DND-41 (cell line): ENCODE data around the gene TRIM46.
"Not testable (repeated sequence)": the region's sequence is repeated elsewhere in the genome, so short reads cannot be mapped to it uniquely, and the experiment has no call there.

ENCODE experiments used
- ATAC-seq: fragments of 200-7000 bp; cut with Tn5 transposase; 3 replicates; pipeline ENCODE4 v1.9.1; 2021; ENCODE audit warnings: low read depth; ENCODE audit not compliant: insufficient read depth
- DNase-seq: peaks from one replicate; pipeline ENCODE4 v3.0.0-alpha.2; 2020
- H2AFZ ChIP-seq: 2 replicates; pipeline ENCODE4 v1.6.0; 2012; ENCODE audit warnings: low read depth, low read length
- H3K27ac ChIP-seq: 2 replicates; pipeline ENCODE4 v1.5.1; 2012; ENCODE audit warnings: low read length, inconsistent platforms
- H3K27me3 ChIP-seq: fragments of 200-600 bp; sonication (generic); 2 replicates; pipeline ENCODE4 v1.6.0; 2012; ENCODE audit warnings: low read length, mild to moderate bottlenecking, inconsistent platforms; ENCODE audit not compliant: insufficient read depth, poor library complexity
- H3K36me3 ChIP-seq: 2 replicates; pipeline ENCODE4 v1.5.1; 2012; ENCODE audit warnings: low read length, inconsistent platforms; ENCODE audit not compliant: insufficient read depth
- H3K4me1 ChIP-seq: 2 replicates; pipeline ENCODE4 v1.5.1; 2012; ENCODE audit warnings: mild to moderate bottlenecking, low read length; ENCODE audit not compliant: insufficient read depth
- H3K4me2 ChIP-seq: 2 replicates; pipeline ENCODE4 v1.6.0; 2012; ENCODE audit warnings: mild to moderate bottlenecking, moderate library complexity, low read length, inconsistent platforms; ENCODE audit not compliant: insufficient read depth
- H3K4me3 ChIP-seq, 2 experiments: fragments of 200-600 bp in 1 of 2; shearing (Covaris generic) in 1 of 2; 2 replicates each; pipeline ENCODE4 v1.5.1; 2012 to 2016; ENCODE audit warnings: inconsistent platforms in 2 of 2, low read length in 2 of 2, mild to moderate bottlenecking in 2 of 2, low read depth in 1 of 2, moderate library complexity in 1 of 2
- H3K79me2 ChIP-seq: 2 replicates; pipeline ENCODE4 v1.6.0; 2012; ENCODE audit warnings: low read length, inconsistent platforms; ENCODE audit not compliant: insufficient read depth
- H3K9ac ChIP-seq: 2 replicates; pipeline ENCODE4 v1.6.0; 2012; ENCODE audit warnings: low read depth, mild to moderate bottlenecking, inconsistent platforms, low read length, moderate library complexity
- H3K9me3 ChIP-seq: 2 replicates; pipeline ENCODE4 v1.5.1; 2012; ENCODE audit warnings: low read length, moderate library complexity, mild to moderate bottlenecking, inconsistent platforms; ENCODE audit not compliant: insufficient read depth, severe bottlenecking
- H4K20me1 ChIP-seq: 2 replicates; pipeline ENCODE4 v1.6.0; 2012; ENCODE audit warnings: low read length; ENCODE audit not compliant: insufficient read depth
- EZH2 ChIP-seq: IDR thresholded peaks from 3 replicates; pipeline ENCODE4 v1.6.1; 2012; ENCODE audit warnings: borderline replicate concordance, low read depth, mild to moderate bottlenecking, moderate library complexity, low read length, inconsistent platforms; ENCODE audit not compliant: severe bottlenecking
- TF ChIP-seq, protein P1 (sequence below): IDR thresholded peaks from 2 replicates; pipeline ENCODE4 v1.5.1; 2012; ENCODE audit warnings: borderline replicate concordance, low read length, moderate library complexity, mild to moderate bottlenecking; ENCODE audit not compliant: poor library complexity, severe bottlenecking; ENCODE audit errors: extremely low read depth

Gene TRIM46

GRCh38 chr1:155160128-155160527, 13.5 kb upstream of the TRIM46 start:
- no peak for DNase-seq
- Histone ChIP-seq H3K4me1 (no peaks in the 10 kb centered on the region), H3K9me3 (no peaks in the 10 kb centered on the region), H3K4me3 (no peak overlapping the region), H4K20me1 (no peaks in the 10 kb centered on the region), H3K27ac (no peak overlapping the region), H3K36me3 (no peaks in the 10 kb centered on the region), H3K27me3 (peaks cover 3% of the 10 kb centered on the region), H3K79me2 (no peaks in the 10 kb centered on the region), H2AFZ (no peak overlapping the region), H3K9ac (no peak overlapping the region), H3K4me2 (no peak overlapping the region)
- TF ChIP-seq EZH2, result no peak
- TF ChIP-seq, protein P1, sequence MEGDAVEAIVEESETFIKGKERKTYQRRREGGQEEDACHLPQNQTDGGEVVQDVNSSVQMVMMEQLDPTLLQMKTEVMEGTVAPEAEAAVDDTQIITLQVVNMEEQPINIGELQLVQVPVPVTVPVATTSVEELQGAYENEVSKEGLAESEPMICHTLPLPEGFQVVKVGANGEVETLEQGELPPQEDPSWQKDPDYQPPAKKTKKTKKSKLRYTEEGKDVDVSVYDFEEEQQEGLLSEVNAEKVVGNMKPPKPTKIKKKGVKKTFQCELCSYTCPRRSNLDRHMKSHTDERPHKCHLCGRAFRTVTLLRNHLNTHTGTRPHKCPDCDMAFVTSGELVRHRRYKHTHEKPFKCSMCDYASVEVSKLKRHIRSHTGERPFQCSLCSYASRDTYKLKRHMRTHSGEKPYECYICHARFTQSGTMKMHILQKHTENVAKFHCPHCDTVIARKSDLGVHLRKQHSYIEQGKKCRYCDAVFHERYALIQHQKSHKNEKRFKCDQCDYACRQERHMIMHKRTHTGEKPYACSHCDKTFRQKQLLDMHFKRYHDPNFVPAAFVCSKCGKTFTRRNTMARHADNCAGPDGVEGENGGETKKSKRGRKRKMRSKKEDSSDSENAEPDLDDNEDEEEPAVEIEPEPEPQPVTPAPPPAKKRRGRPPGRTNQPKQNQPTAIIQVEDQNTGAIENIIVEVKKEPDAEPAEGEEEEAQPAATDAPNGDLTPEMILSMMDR, result no peak
- ATAC-seq, result no peak

- H3K79me2 ChIP-seq, H3K4me2 ChIP-seq, H3K27ac ChIP-seq, H3K36me3 ChIP-seq, DNase-seq, H3K9me3 ChIP-seq, ATAC-seq, H3K9ac ChIP-seq, H3K4me3 ChIP-seq, H4K20me1 ChIP-seq, H3K4me1 ChIP-seq, H2AFZ ChIP-seq, H3K27me3 ChIP-seq: not testable (repeated sequence)
These were observed 11.0 kb upstream of the TRIM46 start for GRCh38 chr1:155162631-155163030.

GRCh38 chr1:155163785-155164184, 9.9 kb upstream of the TRIM46 start:
- ATAC-seq, H3K27me3 ChIP-seq, DNase-seq, H3K36me3 ChIP-seq, H3K9me3 ChIP-seq, H3K4me2 ChIP-seq, H4K20me1 ChIP-seq, H2AFZ ChIP-seq, H3K9ac ChIP-seq, H3K79me2 ChIP-seq, H3K4me3 ChIP-seq, H3K27ac ChIP-seq: not testable (repeated sequence)
- peaks cover 14% of the 10 kb centered on the region for H3K4me1 ChIP-seq

DNA sequence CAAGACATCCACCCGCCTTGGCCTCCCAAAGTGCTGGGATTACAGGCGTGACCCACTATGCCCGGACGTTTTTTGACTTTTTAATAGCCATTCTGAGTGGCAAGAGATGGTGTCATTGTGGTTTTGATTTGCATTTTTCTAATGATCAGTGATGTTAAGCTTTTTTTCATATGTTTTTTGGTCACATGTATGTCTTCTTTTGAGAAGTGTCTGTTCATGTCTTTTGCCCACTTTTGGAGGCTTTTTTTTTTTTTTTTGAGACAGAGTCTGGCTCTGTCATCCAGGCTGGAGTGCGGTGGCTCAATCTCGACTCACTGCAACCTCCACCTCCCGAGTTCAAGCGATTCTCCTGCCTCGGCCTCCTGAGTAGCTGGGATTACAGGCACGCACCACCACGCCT, 9.0 kb upstream of the TRIM46 start:
- Histone ChIP-seq H3K36me3 (peaks cover 11% of the 10 kb centered on the region), H3K4me1 (peaks cover 14% of the 10 kb centered on the region)
- not testable (repeated sequence) for ATAC-seq, H3K4me2 ChIP-seq, H4K20me1 ChIP-seq, DNase-seq, H3K27me3 ChIP-seq, H3K27ac ChIP-seq, H3K4me3 ChIP-seq, H3K79me2 ChIP-seq, H3K9ac ChIP-seq, H2AFZ ChIP-seq, H3K9me3 ChIP-seq

DNA sequence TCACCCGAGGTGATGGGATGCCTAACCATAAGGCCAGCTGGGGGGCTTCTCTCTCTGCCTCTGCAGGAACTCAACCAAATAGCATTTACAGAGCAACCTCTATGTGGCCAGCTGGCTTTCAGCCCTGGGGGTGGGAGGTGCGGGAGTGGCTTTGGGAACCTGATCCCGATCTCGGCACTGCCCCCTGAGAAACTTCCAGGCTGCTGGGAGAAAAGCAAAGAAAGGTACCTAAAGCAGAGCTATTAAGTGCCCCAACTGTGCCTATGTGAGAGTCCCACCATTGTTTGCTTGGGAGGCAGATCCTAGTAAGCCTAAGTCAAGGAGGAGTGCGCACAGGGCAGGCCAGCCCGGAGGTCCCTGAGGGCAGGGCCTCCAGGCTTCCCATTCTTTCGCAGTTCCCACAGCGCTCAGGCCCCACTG, 7.6 kb upstream of the TRIM46 start:
- no peak overlapping the region for H3K27ac ChIP-seq
- H4K20me1 ChIP-seq, result peaks cover 3% of the 10 kb centered on the region; the same call in 1 of the 2 replicates
- DNase-seq (no peak), ATAC-seq (no peak)
- H3K9me3 ChIP-seq, result no peaks in the 10 kb centered on the region
- no peak overlapping the region for H3K9ac ChIP-seq
- no peak overlapping the region for H3K4me2 ChIP-seq
- H3K4me1 ChIP-seq, result peaks cover 16% of the 10 kb centered on the region
- no peak for TF ChIP-seq EZH2
- TF ChIP-seq, protein P1, result no peak
- H3K4me3 ChIP-seq, result no peak overlapping the region
- no peaks in the 10 kb centered on the region for H3K79me2 ChIP-seq
- no peak overlapping the region for H2AFZ ChIP-seq
- no peaks in the 10 kb centered on the region for H3K27me3 ChIP-seq
- H3K36me3 ChIP-seq, result peaks cover 22% of the 10 kb centered on the region
